ENCODE data around the gene GPR119. TPM values are rescaled to one million over a fixed set of nuclear protein-coding genes. Genes with fewer than 3 reads are reported as not detected.

GPR119 gene
- total and polyA plus RNA-seq, 4 donors, result 4.3 TPM; not detected in 3

DNA sequence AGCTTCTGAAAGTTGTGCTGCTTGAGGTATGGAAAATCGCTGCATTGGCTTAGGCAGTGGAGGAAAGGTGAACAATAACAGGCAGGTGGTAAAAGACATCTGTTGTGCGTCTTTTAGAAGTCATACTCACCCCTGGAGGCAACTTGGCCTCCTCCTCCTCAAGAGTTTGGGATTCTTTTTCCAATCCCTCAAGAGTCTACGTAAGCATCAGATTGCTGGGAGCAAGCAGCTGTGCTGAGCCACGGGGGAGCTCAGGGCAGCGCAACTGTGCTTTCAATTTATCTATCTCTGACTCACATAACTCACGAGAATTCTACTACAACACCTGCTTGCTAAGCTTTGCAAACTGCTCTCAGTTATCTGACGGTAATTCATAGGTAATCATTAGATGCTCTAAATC, 9.9 kb upstream of the GPR119 start:
- H3K4me1 ChIP-seq (ENCODE audit: control insufficient read depth in 4 of 4, insufficient read depth in 4 of 4, low read length in 3 of 4), result no peaks in the 10 kb centered on the region
- no peaks in the 10 kb centered on the region for H3K9me3 ChIP-seq (ENCODE audit: control insufficient read depth in 4 of 4, low read length in 3 of 4)
- no peak overlapping the region for H3K9ac ChIP-seq (ENCODE audit: low read depth in 1 of 2, low read length in 2 of 2)
- no peak for TF ChIP-seq GABPA (IDR thresholded peaks at IDR 0.05 in 1 of 2, conservative IDR thresholded peaks at IDR 0.05 in 1 of 2)
- no peak for TF ChIP-seq HNF4A (conservative IDR thresholded peaks at IDR 0.05)
- TF ChIP-seq RXRA (IDR thresholded peaks at IDR 0.05), result no peak
- no peak for TF ChIP-seq TAF1 (conservative IDR thresholded peaks at IDR 0.05)
- no peak for TF ChIP-seq EGR1 (IDR thresholded peaks at IDR 0.05; ENCODE audit: low read depth in 2 of 2)
- TF ChIP-seq SP1 (IDR thresholded peaks at IDR 0.05), result no peak
- TF ChIP-seq, protein P1, sequence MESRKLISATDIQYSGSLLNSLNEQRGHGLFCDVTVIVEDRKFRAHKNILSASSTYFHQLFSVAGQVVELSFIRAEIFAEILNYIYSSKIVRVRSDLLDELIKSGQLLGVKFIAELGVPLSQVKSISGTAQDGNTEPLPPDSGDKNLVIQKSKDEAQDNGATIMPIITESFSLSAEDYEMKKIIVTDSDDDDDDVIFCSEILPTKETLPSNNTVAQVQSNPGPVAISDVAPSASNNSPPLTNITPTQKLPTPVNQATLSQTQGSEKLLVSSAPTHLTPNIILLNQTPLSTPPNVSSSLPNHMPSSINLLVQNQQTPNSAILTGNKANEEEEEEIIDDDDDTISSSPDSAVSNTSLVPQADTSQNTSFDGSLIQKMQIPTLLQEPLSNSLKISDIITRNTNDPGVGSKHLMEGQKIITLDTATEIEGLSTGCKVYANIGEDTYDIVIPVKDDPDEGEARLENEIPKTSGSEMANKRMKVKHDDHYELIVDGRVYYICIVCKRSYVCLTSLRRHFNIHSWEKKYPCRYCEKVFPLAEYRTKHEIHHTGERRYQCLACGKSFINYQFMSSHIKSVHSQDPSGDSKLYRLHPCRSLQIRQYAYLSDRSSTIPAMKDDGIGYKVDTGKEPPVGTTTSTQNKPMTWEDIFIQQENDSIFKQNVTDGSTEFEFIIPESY (IDR thresholded peaks at IDR 0.05), result no peak
- TF ChIP-seq, protein P2, sequence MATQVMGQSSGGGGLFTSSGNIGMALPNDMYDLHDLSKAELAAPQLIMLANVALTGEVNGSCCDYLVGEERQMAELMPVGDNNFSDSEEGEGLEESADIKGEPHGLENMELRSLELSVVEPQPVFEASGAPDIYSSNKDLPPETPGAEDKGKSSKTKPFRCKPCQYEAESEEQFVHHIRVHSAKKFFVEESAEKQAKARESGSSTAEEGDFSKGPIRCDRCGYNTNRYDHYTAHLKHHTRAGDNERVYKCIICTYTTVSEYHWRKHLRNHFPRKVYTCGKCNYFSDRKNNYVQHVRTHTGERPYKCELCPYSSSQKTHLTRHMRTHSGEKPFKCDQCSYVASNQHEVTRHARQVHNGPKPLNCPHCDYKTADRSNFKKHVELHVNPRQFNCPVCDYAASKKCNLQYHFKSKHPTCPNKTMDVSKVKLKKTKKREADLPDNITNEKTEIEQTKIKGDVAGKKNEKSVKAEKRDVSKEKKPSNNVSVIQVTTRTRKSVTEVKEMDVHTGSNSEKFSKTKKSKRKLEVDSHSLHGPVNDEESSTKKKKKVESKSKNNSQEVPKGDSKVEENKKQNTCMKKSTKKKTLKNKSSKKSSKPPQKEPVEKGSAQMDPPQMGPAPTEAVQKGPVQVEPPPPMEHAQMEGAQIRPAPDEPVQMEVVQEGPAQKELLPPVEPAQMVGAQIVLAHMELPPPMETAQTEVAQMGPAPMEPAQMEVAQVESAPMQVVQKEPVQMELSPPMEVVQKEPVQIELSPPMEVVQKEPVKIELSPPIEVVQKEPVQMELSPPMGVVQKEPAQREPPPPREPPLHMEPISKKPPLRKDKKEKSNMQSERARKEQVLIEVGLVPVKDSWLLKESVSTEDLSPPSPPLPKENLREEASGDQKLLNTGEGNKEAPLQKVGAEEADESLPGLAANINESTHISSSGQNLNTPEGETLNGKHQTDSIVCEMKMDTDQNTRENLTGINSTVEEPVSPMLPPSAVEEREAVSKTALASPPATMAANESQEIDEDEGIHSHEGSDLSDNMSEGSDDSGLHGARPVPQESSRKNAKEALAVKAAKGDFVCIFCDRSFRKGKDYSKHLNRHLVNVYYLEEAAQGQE (IDR thresholded peaks at IDR 0.05), result no peak
- no peak for TF ChIP-seq JUND (IDR thresholded peaks at IDR 0.05)
- TF ChIP-seq, protein P3, sequence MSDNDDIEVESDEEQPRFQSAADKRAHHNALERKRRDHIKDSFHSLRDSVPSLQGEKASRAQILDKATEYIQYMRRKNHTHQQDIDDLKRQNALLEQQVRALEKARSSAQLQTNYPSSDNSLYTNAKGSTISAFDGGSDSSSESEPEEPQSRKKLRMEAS (IDR thresholded peaks at IDR 0.05), result no peak
- TF ChIP-seq YY1 (IDR thresholded peaks at IDR 0.05), result no peak
- no peak for TF ChIP-seq HNF4G (IDR thresholded peaks at IDR 0.05)
- H3K27ac ChIP-seq (ENCODE audit: low read depth in 1 of 2, low read length in 2 of 2), result no peak overlapping the region
- 79% methylated on average over 7 of the region's 7 CpGs for WGBS
- peaks cover 0 to 5% (median 0%) of the 10 kb centered on the region in 4 donors for H3K27me3 ChIP-seq (ENCODE audit: control insufficient read depth in 4 of 4, insufficient read depth in 4 of 4, low read length in 3 of 4)
- no peak for DNase-seq (ENCODE audit: low spot score)
- no peak overlapping the region for H3K4me3 ChIP-seq (ENCODE audit: low read depth in 1 of 3, low read length in 3 of 3)
- no peaks in the 10 kb centered on the region for H3K36me3 ChIP-seq (ENCODE audit: control insufficient read depth in 4 of 4, insufficient read depth in 3 of 4, low read depth in 1 of 4, low read length in 3 of 4)

DNA sequence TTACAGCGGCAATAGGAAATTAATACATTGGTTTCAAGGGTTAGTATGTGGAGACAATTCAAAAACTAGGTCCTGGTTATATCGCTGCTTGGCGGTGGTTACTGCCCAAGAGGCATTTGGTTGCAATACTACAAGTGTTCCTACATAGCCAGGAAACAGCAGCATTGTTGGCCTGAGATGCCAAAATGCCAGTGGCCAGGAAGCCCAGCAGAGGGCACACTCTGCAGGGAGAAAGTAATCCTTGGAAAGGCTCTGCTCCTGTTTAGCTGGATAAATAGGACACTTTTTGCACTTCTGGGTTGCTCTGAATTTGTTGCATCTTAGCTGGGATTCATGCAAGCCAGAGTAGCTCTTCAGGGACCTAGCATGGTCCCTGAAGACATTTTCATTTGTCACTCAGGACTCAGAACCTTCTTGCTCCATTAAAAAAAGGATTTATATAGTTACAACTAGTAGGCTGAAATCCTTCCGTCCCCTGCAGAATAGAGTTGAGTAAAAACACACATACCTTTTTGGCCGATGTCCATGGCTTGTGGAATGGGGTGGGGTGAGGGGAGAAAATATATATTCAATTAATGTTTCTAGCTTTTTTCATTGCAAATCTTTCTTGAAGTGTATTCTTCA, 8.1 kb upstream of the GPR119 start:
- Histone ChIP-seq H3K9ac (ENCODE audit: low read depth in 1 of 2, low read length in 2 of 2) (no peak overlapping the region), H3K27me3 (ENCODE audit: control insufficient read depth in 4 of 4, insufficient read depth in 4 of 4, low read length in 3 of 4) (peaks cover 0 to 3% (median 0%) of the 10 kb centered on the region in 4 donors), H3K36me3 (ENCODE audit: control insufficient read depth in 4 of 4, insufficient read depth in 3 of 4, low read depth in 1 of 4, low read length in 3 of 4) (no peaks in the 10 kb centered on the region), H3K4me3 (ENCODE audit: low read depth in 1 of 3, low read length in 3 of 3) (no peak overlapping the region), H3K9me3 (ENCODE audit: control insufficient read depth in 4 of 4, low read length in 3 of 4) (no peaks in the 10 kb centered on the region), H3K4me1 (ENCODE audit: control insufficient read depth in 4 of 4, insufficient read depth in 4 of 4, low read length in 3 of 4) (no peaks in the 10 kb centered on the region), H3K27ac (ENCODE audit: low read depth in 1 of 2, low read length in 2 of 2) (no peak overlapping the region)
- peak; percentile 33 for DNase-seq (ENCODE audit: low spot score)
- WGBS, result 31% methylated on average over 5 of the region's 5 CpGs
- TF ChIP-seq RAD21 (IDR thresholded peaks at IDR 0.05), result peak; percentile 74 to 86
- TF ChIP-seq, protein P4, sequence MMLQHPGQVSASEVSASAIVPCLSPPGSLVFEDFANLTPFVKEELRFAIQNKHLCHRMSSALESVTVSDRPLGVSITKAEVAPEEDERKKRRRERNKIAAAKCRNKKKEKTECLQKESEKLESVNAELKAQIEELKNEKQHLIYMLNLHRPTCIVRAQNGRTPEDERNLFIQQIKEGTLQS (IDR thresholded peaks at IDR 0.05), result no peak
- TF ChIP-seq, protein P5, sequence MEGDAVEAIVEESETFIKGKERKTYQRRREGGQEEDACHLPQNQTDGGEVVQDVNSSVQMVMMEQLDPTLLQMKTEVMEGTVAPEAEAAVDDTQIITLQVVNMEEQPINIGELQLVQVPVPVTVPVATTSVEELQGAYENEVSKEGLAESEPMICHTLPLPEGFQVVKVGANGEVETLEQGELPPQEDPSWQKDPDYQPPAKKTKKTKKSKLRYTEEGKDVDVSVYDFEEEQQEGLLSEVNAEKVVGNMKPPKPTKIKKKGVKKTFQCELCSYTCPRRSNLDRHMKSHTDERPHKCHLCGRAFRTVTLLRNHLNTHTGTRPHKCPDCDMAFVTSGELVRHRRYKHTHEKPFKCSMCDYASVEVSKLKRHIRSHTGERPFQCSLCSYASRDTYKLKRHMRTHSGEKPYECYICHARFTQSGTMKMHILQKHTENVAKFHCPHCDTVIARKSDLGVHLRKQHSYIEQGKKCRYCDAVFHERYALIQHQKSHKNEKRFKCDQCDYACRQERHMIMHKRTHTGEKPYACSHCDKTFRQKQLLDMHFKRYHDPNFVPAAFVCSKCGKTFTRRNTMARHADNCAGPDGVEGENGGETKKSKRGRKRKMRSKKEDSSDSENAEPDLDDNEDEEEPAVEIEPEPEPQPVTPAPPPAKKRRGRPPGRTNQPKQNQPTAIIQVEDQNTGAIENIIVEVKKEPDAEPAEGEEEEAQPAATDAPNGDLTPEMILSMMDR (IDR thresholded peaks at IDR 0.05; ENCODE audit: low read depth, low read length, missing input control), result peak; percentile 65

All from liver (tissue), 9 donors.